ELR (cell line): ENCODE data around the gene MC1R.

ENCODE experiments used
- DNase-seq: peaks from one replicate; pipeline ENCODE4 v3.0.0-alpha.2; 2015; ENCODE audit warnings: low read depth

Gene MC1R

DNA sequence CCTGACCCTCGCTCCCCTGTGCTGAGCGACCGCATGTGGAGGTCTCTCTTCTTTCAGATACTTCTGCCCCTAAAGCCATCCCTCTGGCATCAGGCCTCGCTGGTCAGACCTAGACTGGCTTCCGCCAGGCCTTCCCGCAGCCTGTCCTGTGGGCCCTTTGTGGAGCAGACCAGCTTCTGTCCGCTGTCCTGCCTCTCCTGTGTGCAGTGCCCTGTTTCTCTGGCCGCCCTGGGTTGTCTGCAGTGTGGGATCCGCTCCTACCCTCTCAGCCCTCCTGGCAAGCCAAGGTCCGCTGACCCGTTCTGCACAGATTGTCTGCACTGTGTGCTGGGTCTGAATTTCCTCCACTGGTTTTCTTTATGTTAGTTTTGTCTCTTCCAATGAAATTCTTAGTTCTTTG, 21.5 kb upstream of the MC1R start:
- no peak for DNase-seq

GRCh38 chr16:89898201-89898967, 20.3 kb upstream of the MC1R start:
- no peak for DNase-seq

GRCh38 chr16:89899879-89900481, 18.7 kb upstream of the MC1R start:
- no peak for DNase-seq

- DNase-seq, result no peak
Measured at GRCh38 chr16:89900885-89901284, 17.8 kb upstream of the MC1R start.

GRCh38 chr16:89902980-89903379, 15.7 kb upstream of the MC1R start:
- DNase-seq, result no peak

DNA sequence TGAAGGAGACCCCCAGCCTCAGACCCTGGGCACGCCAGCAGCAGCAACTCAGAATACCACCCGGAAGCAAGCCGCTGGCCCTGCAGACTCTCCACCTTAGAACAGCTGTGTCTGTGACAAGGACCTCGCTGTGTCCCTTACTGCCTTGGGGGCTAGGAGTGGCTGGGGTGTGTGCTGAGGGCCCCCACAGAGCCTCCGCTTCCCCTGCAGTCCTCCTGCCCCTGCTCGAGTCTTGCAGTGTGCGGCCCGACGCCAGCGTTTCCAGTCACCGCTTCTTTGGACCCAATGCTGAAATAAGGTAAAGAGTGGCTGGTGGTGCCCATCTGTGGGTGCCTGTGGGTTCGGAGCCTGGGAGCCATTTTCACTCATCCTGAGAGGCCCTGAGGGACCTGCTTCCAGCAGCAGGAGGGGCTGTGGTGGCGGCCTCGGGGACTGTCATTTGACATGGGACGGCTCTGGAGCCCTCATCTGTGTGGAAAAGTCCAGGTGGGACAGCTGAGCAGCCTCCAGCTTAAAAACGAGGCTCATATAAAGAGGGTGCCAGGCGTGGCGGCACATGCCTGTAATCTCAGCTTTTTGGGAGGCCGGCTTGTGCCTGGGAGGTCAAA, 14.7 kb upstream of the MC1R start:
- no peak for DNase-seq

DNA sequence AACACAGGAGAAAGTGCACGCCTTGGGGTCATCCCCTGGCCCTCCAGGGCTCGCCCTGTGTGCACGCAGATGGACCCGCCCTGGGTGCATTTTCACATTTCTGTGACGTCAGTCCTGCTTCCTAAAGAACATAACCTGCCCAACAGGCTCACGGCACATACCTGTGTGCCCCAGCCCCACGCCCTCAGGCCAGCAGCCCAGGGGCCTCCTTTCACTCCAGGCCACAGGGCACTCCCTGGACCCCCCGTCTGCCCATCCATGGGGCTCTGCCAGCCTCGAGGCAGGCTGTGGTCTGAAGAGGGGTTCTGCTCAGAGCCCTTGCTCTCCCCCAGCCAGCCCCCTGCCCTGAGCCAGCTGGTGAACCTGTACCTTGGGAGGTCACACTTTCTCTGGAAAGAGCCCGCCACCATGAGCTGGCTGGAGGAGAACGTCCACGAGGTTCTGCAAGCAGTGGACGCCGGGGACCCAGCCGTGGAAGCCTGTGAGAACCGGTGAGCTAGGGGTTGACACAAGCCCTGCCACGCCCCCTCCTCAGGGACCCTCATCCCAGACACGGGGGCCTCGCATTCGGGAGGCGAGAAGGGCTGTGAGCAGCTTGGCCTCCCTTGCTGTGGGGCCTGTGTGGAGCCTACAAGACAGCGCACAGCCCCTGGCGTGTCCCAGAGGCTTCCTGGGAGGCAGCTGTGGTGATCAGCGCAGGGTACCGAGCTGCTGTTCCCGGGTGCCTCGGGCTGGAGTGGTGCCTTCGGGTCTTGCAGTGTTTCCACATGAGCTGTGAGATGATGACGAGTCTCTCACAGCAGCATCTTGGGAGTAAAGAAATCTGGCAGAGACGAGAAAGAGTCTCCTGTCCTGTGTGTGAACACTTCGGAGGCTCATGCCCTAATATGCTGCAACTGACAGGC, 13.8 kb upstream of the MC1R start:
- no peak for DNase-seq

GRCh38 chr16:89905511-89906139, 13.0 kb upstream of the MC1R start:
- no peak for DNase-seq

GRCh38 chr16:89906140-89907025, 12.3 kb upstream of the MC1R start:
- DNase-seq, result no peak

DNA sequence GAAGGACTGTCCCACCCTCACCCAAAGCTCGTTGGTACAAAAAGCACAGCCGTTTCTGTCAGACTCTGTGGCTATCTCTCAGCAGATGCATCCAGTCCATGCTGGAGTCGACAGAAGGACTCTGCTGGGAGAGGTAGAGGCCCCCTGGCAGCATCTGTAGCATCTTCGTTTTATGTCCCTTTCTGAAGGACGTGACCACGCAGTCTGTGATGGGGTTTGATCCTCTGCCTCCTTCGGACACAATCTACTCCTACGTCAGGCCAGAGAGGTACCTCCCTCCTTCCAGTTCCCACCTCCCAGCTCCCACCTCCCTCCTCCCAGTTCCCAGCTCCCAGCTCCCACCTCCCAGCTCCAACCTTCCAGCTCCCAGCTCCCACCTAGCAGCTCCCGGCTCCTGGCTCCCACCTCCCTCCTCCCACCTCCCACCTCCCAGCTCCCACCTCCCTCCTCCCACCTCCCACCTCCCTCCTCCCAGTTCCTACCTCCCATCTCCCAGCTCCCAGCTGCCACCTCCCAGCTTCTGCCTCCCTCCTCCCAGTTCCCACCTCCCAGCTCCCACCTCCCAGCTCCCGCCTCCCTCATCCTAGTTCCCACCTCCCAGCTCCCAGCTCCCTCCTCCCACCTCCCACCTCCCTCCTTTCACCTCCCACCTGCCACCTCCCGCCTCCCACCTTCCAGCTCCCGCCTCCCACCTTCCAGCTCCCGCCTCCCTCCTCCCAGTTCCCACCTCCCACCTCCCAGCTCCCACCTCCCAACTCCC, 11.4 kb upstream of the MC1R start:
- peak; percentile 20 for DNase-seq

DNA sequence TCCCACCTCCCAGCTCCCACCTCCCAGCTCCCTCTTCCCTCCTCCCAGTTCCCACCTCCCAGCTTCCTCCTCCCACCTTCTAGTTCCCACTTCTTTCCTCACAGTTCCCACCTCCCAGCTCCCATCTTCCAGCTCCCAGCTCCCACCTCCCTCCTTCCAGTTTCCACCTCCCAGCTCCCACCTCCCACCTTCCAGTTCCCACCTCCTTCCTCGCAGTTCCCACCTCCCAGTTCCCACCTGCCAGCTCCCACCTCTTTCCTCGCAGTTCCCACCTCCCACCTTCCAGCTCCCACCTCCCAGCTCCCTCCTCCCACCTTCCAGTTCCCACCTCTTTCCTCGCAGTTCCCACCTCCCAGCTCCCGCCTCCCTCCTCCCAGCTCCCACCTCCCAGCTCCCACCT, 10.4 kb upstream of the MC1R start:
- no peak for DNase-seq

DNA sequence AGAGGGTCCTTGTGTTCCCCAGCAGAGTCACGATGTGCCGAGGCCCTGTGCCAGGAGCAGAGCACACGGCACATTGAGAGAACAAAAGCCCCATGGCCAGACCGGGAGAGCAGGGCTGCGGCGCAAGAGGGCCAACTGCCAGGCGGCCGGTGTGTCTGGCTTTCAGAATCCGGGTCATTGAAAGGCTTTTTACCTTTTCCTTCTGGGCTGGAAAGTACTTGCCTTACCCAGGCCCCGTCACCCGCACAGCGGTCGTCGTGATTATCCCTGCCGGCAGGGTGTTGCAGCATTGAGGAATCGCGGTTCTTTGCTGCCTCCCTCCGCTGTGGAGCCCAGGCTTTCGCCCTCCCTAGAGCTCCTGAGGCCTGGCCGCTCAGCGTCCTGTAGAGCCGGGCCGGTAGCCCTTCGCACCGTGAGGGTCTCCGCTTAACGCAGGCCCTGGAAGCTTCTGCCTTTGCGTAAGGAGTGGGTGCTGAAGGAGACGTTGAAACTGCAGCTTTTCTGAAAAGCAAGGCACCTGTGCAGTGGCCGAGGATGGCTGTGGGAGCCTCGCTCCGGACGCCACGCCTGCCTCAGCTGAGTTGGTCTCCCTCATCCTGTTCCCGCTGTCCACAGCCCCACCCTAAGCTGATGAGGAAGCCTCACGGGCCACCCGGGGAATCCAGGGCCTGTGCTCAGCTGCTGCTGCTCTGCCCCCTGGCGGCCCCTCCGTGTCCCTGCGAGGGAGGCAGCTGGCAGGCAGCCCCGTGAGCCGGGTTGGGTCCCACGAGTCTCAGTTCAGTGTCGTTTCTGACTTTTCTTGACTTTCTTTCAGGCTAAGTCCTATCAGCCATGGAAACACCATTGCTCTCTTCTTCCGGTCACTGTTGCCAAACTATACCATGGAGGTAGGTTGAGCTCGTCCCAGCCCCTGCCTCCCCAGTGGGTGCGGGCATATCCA, 8.6 kb upstream of the MC1R start:
- peak; percentile 84 for DNase-seq

DNA sequence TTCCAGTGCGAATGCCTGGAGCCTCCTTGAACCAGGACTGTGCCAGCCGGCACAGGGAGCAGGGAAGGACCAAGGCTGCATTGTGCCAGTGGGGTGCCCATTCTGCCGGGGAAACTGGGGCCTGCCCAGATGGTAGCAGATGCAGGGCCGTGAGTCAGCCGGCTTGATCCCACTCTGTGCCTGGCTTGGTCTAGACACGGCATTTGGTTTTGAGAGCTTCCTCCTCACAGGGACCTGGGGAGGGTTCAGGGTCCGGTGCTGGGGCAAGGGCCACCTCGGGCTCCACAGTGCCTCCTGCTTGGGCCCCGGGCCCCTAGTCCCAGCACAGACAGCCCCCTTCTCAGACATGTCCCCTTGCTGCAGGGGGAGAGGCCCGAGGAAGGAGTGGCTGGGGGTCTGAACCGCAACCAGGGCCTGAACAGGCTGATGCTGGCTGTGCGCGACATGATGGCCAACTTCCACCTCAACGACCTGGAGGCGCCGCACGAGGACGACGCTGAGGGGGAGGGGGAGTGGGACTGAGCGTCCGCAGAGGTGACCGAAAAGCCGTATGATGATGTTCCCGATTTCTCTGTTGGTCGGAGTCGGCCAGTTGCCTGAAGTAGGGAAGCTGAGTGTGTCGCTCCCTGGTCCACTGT, 7.8 kb upstream of the MC1R start:
- no peak for DNase-seq

DNA sequence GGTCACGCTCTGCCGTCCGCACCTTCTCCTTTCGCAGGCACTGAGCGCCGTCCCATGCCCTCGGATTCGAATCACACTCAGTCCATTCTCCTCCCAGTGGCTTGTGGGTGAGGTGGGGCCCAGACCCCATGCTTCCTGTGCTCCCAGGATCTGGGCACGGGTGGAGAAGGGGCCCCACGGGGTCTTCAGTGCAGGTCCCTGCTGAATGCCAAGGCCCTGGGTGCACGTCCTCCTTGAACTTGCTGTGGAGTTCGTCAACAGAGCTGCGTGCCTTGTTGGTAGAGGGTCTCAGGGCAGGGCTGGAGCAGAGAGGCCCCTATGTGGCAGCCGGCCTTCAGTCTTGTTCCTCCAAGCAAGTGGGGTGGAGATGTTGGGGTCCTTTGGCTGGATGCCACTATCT, 7.3 kb upstream of the MC1R start:
- DNase-seq, result no peak

DNA sequence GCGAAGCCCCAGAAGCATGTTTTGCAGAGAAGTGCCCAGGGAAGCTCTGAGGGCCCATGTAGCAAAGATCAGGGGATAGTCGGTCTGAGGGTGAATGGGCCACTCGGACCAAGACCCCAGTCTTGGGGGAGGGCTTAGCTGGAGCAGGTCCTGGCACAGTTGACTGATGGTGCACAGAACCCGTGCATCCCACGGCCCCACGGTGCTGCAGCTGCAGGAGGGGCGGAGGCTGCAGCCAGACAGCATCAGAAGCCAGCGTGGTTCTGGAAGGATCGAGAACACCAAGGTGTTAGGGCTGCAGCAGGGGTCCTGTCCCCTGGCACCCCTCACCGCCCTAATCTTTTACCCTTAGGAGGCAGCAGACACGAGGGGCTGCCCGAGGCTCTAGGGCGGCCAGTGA, 6.5 kb upstream of the MC1R start:
- no peak for DNase-seq

DNA sequence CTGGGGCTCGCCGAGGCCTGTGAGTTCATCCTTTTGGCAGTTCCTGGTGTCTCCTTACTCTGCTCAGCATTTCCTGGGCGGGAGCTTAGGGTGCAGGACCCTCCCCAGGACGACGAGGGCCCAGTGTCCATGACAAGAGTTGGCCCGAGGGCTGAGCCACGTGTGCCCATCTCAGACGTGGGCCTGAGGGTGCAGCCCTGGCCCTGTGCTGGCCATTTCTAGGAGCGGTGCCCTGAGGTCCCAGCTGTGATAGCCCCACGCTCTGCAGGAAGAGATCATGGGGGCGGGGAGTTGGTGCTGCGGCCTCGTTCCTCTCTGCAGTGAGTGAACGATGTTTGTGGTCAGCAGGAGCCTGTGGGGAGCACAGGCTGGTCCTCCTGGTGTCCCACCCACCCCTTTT, 6.0 kb upstream of the MC1R start:
- DNase-seq, result no peak

DNA sequence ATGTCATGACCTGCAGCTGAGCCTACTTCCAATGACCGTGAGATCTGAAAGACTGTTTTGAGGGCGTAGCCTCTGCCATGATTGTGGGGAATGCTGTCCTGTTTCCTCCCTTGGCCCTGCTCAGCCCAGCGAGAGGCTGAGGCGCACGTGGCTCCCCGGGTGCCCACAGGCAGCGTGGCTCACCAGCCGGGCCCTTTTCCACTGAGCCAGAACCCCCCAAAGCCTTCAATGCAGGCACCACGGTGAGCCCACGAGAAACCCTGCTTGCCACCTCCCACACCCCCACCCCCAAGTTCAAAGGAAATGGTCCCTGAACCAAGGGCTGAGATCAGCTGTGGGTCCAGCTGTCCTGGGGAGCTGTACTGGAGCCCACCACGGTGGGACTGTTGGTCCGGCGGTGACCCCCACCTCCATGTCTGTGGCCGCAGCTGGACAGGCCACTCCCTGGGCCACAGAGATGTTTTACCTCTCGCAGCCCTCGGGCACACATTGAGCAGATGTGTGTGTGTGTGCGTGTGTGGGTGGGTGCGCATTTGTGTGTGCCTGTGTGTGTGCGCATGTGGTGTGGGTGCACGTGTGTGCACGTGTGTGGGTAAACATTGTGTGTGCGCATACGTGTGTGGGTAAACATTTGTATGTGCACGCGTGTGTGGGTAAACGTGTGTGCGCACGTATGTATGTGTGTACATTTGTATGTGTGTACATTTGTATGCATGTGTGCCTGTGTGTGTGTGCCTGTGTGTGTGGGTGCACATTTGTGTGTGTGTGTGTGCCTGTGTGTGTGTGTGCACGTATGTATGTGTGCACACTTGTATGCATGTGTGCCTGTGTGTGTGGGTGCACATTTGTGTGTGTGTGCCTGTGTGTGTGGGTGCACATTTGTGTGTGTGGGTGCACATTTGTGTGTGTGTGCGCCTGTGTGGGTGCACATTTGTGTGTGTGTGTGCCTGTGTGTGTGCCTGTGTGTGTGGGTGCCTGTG, 5.0 kb upstream of the MC1R start:
- DNase-seq, result no peak
